ENCODE measurements around the gene LELP1.

- TF ChIP-seq, protein P1, sequence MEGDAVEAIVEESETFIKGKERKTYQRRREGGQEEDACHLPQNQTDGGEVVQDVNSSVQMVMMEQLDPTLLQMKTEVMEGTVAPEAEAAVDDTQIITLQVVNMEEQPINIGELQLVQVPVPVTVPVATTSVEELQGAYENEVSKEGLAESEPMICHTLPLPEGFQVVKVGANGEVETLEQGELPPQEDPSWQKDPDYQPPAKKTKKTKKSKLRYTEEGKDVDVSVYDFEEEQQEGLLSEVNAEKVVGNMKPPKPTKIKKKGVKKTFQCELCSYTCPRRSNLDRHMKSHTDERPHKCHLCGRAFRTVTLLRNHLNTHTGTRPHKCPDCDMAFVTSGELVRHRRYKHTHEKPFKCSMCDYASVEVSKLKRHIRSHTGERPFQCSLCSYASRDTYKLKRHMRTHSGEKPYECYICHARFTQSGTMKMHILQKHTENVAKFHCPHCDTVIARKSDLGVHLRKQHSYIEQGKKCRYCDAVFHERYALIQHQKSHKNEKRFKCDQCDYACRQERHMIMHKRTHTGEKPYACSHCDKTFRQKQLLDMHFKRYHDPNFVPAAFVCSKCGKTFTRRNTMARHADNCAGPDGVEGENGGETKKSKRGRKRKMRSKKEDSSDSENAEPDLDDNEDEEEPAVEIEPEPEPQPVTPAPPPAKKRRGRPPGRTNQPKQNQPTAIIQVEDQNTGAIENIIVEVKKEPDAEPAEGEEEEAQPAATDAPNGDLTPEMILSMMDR (IDR thresholded peaks at IDR 0.05 in 2 of 3, conservative IDR thresholded peaks at IDR 0.05 in 1 of 3; ENCODE audit: control insufficient read depth in 2 of 3, extremely low read depth in 1 of 3, insufficient read depth in 1 of 3, low read depth in 3 of 3, low read length in 3 of 3) = no peak
- TF ChIP-seq MAX (IDR thresholded peaks at IDR 0.05; ENCODE audit: low read depth, low read length) (no peak), USF2 (IDR thresholded peaks at IDR 0.05; ENCODE audit: borderline replicate concordance, low read depth, low read length) (no peak), ZNF274 (IDR thresholded peaks at IDR 0.05; ENCODE audit: insufficient read depth, insufficient read length) (no peak), DPF2 (IDR thresholded peaks at IDR 0.05) (no peak), MEF2B (IDR thresholded peaks at IDR 0.05; ENCODE audit: partially characterized antibody, poor library complexity, severe bottlenecking) (no peak), POLR2A (IDR thresholded peaks at IDR 0.05; ENCODE audit: low read depth, low read length) (no peak), SIN3A (IDR thresholded peaks at IDR 0.05; ENCODE audit: low read depth, low read length) (no peak), ZNF24 (IDR thresholded peaks at IDR 0.05) (no peak), BRCA1 (IDR thresholded peaks at IDR 0.05; ENCODE audit: low read depth, low read length) (no peak), GABPA (IDR thresholded peaks at IDR 0.05; ENCODE audit: low read depth) (no peak)
- TF ChIP-seq, protein P2, sequence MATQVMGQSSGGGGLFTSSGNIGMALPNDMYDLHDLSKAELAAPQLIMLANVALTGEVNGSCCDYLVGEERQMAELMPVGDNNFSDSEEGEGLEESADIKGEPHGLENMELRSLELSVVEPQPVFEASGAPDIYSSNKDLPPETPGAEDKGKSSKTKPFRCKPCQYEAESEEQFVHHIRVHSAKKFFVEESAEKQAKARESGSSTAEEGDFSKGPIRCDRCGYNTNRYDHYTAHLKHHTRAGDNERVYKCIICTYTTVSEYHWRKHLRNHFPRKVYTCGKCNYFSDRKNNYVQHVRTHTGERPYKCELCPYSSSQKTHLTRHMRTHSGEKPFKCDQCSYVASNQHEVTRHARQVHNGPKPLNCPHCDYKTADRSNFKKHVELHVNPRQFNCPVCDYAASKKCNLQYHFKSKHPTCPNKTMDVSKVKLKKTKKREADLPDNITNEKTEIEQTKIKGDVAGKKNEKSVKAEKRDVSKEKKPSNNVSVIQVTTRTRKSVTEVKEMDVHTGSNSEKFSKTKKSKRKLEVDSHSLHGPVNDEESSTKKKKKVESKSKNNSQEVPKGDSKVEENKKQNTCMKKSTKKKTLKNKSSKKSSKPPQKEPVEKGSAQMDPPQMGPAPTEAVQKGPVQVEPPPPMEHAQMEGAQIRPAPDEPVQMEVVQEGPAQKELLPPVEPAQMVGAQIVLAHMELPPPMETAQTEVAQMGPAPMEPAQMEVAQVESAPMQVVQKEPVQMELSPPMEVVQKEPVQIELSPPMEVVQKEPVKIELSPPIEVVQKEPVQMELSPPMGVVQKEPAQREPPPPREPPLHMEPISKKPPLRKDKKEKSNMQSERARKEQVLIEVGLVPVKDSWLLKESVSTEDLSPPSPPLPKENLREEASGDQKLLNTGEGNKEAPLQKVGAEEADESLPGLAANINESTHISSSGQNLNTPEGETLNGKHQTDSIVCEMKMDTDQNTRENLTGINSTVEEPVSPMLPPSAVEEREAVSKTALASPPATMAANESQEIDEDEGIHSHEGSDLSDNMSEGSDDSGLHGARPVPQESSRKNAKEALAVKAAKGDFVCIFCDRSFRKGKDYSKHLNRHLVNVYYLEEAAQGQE (IDR thresholded peaks at IDR 0.05; ENCODE audit: low read depth, low read length) = no peak
Observed at GRCh38 chr1:153220606-153221303, 17.5 kb downstream of the LELP1 start.

All from GM12878 (cell line).